GM12878 (cell line): ENCODE results near the gene ATAD5. TPM values are rescaled to one million over a fixed set of nuclear protein-coding genes. Genes with fewer than 3 reads are reported as not detected.

Experiments
- IKZF1 ChIP-seq: fragments of 450-650 bp; conservative IDR thresholded peaks from 2 replicates; pipeline ENCODE4 v1.6.1; 2017; ENCODE audit warnings: antibody characterized with exemption, mild to moderate bottlenecking
- JUNB ChIP-seq: IDR thresholded peaks from 2 replicates; pipeline ENCODE4 v1.6.1; 2016; ENCODE audit warnings: antibody characterized with exemption, mild to moderate bottlenecking
- MXI1 ChIP-seq: fragments of 150-350 bp; IDR thresholded peaks from 2 replicates; pipeline ENCODE4 v1.6.1; 2011; ENCODE audit warnings: low read depth, mild to moderate bottlenecking, inconsistent platforms, low read length, improper control_type of control experiment
- NR2F1 ChIP-seq: fragments of 450-650 bp; conservative IDR thresholded peaks from 2 replicates; pipeline ENCODE4 v1.6.1; 2017; ENCODE audit warnings: mild to moderate bottlenecking
- PAX8 ChIP-seq: fragments of 450-650 bp; IDR thresholded peaks from 2 replicates; pipeline ENCODE4 v1.6.1; 2017; ENCODE audit warnings: mild to moderate bottlenecking, moderate library complexity
- PML ChIP-seq: IDR thresholded peaks from 2 replicates; pipeline ENCODE4 v1.6.1; 2012; ENCODE audit warnings: low read length, inconsistent platforms
- RAD51 ChIP-seq: fragments of 450-650 bp; IDR thresholded peaks from 2 replicates; pipeline ENCODE4 v1.6.1; 2016; ENCODE audit warnings: moderate library complexity, mild to moderate bottlenecking, inconsistent platforms
- RUNX3 ChIP-seq: IDR thresholded peaks from 2 replicates; pipeline ENCODE4 v1.6.1; 2012; ENCODE audit warnings: low read length, inconsistent platforms
- TCF3 ChIP-seq: IDR thresholded peaks from 2 replicates; pipeline ENCODE4 v1.6.1; 2012; ENCODE audit warnings: low read depth, mild to moderate bottlenecking, low read length, borderline replicate concordance; ENCODE audit not compliant: insufficient read depth
- ZNF384 ChIP-seq: IDR thresholded peaks from 2 replicates; pipeline ENCODE4 v1.6.1; 2012; ENCODE audit warnings: low read depth, mild to moderate bottlenecking, low read length, improper control_type of control experiment, borderline replicate concordance
- ZSCAN29 ChIP-seq: fragments of 450-650 bp; IDR thresholded peaks from 2 replicates; pipeline ENCODE4 v1.6.1; 2017; ENCODE audit warnings: mild to moderate bottlenecking, moderate library complexity
- polyA plus RNA-seq, 11 experiments: library from polyadenylated mRNA; depleted of rRNA in 4 of 11; unstranded in 6 of 11; stranded (reverse) in 5 of 11; fragments of >200 nt; fragmentation: Nextera tagmentation in 4 of 11; fragmentation: Illumina TruSeq in 1 of 11; extraction: Ambion mirVana in 4 of 11; extraction: Trizol in 1 of 11; gene quantifications; 1 replicate in 1 of 11; 2 replicates in 10 of 11; pipeline versions ENCODE4 v1.2.1 to v1.2.3, GENCODE V29; 2011 to 2016; ENCODE audit warnings: inconsistent platforms in 2 of 11, missing spikeins in 2 of 11, low read depth in 1 of 11
- total RNA-seq, 4 experiments: library from RNA; depleted of rRNA in 3 of 4; stranded (reverse); fragments of >200 nt in 3 of 4; fragmentation: Illumina TruSeq in 1 of 4; extraction: Trizol in 1 of 4; gene quantifications; 2 replicates each; pipeline versions ENCODE4 v1.2.1 to v1.2.3, GENCODE V29; 2013 to 2021
- TF ChIP-seq, protein P1 (sequence below), 3 experiments: IDR thresholded peaks in 2 of 3; conservative IDR thresholded peaks in 1 of 3; 2 replicates each; pipeline ENCODE4 v1.5.1; 2011; ENCODE audit warnings: low read depth in 3 of 3, low read length in 3 of 3, mild to moderate bottlenecking in 3 of 3, control low read depth in 2 of 3, moderate library complexity in 2 of 3, inconsistent platforms in 1 of 3, mixed read lengths in 1 of 3; ENCODE audit not compliant: control insufficient read depth in 2 of 3, insufficient read depth in 1 of 3; ENCODE audit errors: extremely low read depth in 1 of 3
- TF ChIP-seq, protein P2 (sequence below): IDR thresholded peaks from 2 replicates; pipeline ENCODE4 v1.6.1; 2011; ENCODE audit warnings: low read depth, low read length, improper control_type of control experiment, borderline replicate concordance
- TF ChIP-seq, protein P3 (sequence below): fragments of 450-650 bp; IDR thresholded peaks from 2 replicates; pipeline ENCODE4 v1.6.1; 2017; ENCODE audit warnings: mild to moderate bottlenecking, low read depth, inconsistent platforms; ENCODE audit not compliant: poor library complexity, severe bottlenecking
- TF ChIP-seq, protein P4 (sequence below): fragments of 450-650 bp; IDR thresholded peaks from 2 replicates; pipeline ENCODE4 v1.6.1; 2016; ENCODE audit warnings: mild to moderate bottlenecking, moderate library complexity, borderline replicate concordance
- TF ChIP-seq, protein P5 (sequence below): IDR thresholded peaks from 2 replicates; pipeline ENCODE4 v1.6.1; 2012; ENCODE audit warnings: low read depth, low read length, improper control_type of control experiment
- TF ChIP-seq, protein P6 (sequence below): IDR thresholded peaks from 2 replicates; pipeline ENCODE4 v1.6.1; 2012; ENCODE audit warnings: low read length, inconsistent platforms

ATAD5 gene
- total and polyA plus RNA-seq, 10 of the 15 experiments (the other 5 are each of a cell fraction or from before 2014, with no cell fraction given), result 3.8 to 19.7 (median 13.2) TPM

DNA sequence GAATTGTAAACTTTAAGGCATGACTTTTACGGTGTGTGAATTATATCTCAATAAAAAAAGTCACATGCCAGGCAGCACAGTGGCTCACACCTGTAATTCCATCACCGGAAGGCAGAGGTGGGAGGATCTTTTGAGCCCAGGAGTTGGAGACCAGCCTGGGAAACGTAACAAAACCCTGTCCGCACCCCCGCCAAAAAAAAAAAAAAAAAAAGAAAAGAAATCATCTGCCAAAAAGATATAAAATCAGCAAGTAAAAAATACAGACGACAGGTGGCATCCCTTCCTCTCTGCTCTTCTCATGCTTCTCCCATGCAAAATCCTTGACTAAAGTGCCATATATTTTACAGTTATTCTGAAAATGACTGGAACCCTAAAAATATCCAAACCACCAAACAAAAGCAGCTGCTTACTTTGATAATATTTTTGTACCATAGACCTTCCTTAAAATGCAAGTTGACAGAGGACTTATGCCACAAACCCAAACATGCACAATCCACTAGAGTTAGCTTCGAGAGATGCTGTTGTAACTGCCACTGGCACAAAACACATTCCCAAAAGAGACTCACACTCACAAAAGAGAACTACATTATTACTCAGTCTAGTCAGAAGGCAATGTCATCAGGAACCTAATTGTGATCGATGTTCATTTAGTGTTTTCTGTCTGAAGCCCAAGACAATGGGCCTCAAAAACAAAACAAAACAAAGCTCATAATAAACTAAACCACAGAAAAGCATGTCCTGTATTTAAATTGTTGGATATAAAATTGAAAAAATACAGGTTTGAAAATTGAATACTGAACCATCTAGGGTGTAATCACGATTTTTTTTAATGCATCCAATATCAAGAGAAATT lies 9.7 kb upstream of the ATAD5 start (continued):
- TF ChIP-seq, protein P1, sequence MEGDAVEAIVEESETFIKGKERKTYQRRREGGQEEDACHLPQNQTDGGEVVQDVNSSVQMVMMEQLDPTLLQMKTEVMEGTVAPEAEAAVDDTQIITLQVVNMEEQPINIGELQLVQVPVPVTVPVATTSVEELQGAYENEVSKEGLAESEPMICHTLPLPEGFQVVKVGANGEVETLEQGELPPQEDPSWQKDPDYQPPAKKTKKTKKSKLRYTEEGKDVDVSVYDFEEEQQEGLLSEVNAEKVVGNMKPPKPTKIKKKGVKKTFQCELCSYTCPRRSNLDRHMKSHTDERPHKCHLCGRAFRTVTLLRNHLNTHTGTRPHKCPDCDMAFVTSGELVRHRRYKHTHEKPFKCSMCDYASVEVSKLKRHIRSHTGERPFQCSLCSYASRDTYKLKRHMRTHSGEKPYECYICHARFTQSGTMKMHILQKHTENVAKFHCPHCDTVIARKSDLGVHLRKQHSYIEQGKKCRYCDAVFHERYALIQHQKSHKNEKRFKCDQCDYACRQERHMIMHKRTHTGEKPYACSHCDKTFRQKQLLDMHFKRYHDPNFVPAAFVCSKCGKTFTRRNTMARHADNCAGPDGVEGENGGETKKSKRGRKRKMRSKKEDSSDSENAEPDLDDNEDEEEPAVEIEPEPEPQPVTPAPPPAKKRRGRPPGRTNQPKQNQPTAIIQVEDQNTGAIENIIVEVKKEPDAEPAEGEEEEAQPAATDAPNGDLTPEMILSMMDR (IDR thresholded peaks at IDR 0.05 in 2 of 3, conservative IDR thresholded peaks at IDR 0.05 in 1 of 3; ENCODE audit: control insufficient read depth in 2 of 3, extremely low read depth in 1 of 3, insufficient read depth in 1 of 3, low read depth in 3 of 3, low read length in 3 of 3), result peak in 1 of 3 experiments; percentile 16; a peak in 2 of 6 replicates
- no peak for TF ChIP-seq RAD51
- TF ChIP-seq ZSCAN29, result no peak
- peak; percentile 59 for TF ChIP-seq JUNB
- TF ChIP-seq, protein P2, sequence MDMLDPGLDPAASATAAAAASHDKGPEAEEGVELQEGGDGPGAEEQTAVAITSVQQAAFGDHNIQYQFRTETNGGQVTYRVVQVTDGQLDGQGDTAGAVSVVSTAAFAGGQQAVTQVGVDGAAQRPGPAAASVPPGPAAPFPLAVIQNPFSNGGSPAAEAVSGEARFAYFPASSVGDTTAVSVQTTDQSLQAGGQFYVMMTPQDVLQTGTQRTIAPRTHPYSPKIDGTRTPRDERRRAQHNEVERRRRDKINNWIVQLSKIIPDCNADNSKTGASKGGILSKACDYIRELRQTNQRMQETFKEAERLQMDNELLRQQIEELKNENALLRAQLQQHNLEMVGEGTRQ, result no peak
- no peak for TF ChIP-seq PAX8
- TF ChIP-seq, protein P3, sequence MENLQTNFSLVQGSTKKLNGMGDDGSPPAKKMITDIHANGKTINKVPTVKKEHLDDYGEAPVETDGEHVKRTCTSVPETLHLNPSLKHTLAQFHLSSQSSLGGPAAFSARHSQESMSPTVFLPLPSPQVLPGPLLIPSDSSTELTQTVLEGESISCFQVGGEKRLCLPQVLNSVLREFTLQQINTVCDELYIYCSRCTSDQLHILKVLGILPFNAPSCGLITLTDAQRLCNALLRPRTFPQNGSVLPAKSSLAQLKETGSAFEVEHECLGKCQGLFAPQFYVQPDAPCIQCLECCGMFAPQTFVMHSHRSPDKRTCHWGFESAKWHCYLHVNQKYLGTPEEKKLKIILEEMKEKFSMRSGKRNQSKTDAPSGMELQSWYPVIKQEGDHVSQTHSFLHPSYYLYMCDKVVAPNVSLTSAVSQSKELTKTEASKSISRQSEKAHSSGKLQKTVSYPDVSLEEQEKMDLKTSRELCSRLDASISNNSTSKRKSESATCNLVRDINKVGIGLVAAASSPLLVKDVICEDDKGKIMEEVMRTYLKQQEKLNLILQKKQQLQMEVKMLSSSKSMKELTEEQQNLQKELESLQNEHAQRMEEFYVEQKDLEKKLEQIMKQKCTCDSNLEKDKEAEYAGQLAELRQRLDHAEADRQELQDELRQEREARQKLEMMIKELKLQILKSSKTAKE, result no peak
- TF ChIP-seq, protein P4, sequence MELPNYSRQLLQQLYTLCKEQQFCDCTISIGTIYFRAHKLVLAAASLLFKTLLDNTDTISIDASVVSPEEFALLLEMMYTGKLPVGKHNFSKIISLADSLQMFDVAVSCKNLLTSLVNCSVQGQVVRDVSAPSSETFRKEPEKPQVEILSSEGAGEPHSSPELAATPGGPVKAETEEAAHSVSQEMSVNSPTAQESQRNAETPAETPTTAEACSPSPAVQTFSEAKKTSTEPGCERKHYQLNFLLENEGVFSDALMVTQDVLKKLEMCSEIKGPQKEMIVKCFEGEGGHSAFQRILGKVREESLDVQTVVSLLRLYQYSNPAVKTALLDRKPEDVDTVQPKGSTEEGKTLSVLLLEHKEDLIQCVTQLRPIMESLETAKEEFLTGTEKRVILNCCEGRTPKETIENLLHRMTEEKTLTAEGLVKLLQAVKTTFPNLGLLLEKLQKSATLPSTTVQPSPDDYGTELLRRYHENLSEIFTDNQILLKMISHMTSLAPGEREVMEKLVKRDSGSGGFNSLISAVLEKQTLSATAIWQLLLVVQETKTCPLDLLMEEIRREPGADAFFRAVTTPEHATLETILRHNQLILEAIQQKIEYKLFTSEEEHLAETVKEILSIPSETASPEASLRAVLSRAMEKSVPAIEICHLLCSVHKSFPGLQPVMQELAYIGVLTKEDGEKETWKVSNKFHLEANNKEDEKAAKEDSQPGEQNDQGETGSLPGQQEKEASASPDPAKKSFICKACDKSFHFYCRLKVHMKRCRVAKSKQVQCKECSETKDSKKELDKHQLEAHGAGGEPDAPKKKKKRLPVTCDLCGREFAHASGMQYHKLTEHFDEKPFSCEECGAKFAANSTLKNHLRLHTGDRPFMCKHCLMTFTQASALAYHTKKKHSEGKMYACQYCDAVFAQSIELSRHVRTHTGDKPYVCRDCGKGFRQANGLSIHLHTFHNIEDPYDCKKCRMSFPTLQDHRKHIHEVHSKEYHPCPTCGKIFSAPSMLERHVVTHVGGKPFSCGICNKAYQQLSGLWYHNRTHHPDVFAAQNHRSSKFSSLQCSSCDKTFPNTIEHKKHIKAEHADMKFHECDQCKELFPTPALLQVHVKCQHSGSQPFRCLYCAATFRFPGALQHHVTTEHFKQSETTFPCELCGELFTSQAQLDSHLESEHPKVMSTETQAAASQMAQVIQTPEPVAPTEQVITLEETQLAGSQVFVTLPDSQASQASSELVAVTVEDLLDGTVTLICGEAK, result no peak
- no peak; the same call in 1 of the 2 replicates for TF ChIP-seq IKZF1
- TF ChIP-seq TCF3, result no peak
- no peak; the same call in 1 of the 2 replicates for TF ChIP-seq ZNF384
- TF ChIP-seq, protein P5, sequence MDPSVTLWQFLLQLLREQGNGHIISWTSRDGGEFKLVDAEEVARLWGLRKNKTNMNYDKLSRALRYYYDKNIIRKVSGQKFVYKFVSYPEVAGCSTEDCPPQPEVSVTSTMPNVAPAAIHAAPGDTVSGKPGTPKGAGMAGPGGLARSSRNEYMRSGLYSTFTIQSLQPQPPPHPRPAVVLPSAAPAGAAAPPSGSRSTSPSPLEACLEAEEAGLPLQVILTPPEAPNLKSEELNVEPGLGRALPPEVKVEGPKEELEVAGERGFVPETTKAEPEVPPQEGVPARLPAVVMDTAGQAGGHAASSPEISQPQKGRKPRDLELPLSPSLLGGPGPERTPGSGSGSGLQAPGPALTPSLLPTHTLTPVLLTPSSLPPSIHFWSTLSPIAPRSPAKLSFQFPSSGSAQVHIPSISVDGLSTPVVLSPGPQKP, result no peak
- peak; percentile 53 for TF ChIP-seq RUNX3
- TF ChIP-seq PML, result 0 out of 2 replicates have a peak, but pooled peaks have one; percentile 44
- TF ChIP-seq, protein P6, sequence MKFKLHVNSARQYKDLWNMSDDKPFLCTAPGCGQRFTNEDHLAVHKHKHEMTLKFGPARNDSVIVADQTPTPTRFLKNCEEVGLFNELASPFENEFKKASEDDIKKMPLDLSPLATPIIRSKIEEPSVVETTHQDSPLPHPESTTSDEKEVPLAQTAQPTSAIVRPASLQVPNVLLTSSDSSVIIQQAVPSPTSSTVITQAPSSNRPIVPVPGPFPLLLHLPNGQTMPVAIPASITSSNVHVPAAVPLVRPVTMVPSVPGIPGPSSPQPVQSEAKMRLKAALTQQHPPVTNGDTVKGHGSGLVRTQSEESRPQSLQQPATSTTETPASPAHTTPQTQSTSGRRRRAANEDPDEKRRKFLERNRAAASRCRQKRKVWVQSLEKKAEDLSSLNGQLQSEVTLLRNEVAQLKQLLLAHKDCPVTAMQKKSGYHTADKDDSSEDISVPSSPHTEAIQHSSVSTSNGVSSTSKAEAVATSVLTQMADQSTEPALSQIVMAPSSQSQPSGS, result peak; percentile 47; the same call in 1 of the 2 replicates
- TF ChIP-seq NR2F1, result no peak
- no peak for TF ChIP-seq MXI1
